Testis (tissue), 3 donors: ENCODE data around the gene ELMO3. TPM values are rescaled to one million over a fixed set of nuclear protein-coding genes. Genes with fewer than 3 reads are reported as not detected.

ENCODE experiments used
- DNase-seq: peaks from one replicate; pipeline ENCODE4 v3.0.0-alpha.2; 2019
- H3K27ac ChIP-seq, 2 donors: fragments of 200-600 bp; sonication (generic); one replicate each; pipeline ENCODE4 v1.5.1; 2019
- H3K27me3 ChIP-seq: fragments of 200-600 bp; sonication (generic); one replicate; pipeline ENCODE4 v1.5.1; 2019
- H3K36me3 ChIP-seq: fragments of 200-600 bp; sonication (generic); one replicate; pipeline ENCODE4 v1.5.1; 2017; ENCODE audit warnings: low read depth; ENCODE audit errors: missing control alignments
- H3K4me1 ChIP-seq: fragments of 200-600 bp; sonication (generic); one replicate; pipeline ENCODE4 v1.5.1; 2019
- H3K4me3 ChIP-seq, 2 donors: fragments of 200-600 bp; sonication (generic); one replicate each; pipeline ENCODE4 v1.5.1; 2017 to 2019
- H3K9me3 ChIP-seq: fragments of 200-600 bp; sonication (generic); one replicate; pipeline ENCODE4 v1.5.1; 2017
- CTCF ChIP-seq, 3 experiments: fragments of 450-650 bp in 2 of 3; fragments of 200-600 bp in 1 of 3; sonication (generic) in 1 of 3; IDR thresholded peaks; one replicate each; pipeline ENCODE4 v1.5.1; 2016 to 2019; ENCODE audit warnings: antibody characterized with exemption in 3 of 3, mild to moderate bottlenecking in 2 of 3, moderate library complexity in 1 of 3
- POLR2A ChIP-seq: fragments of 450-650 bp; IDR thresholded peaks from one replicate; pipeline ENCODE4 v1.6.1; 2017; ENCODE audit warnings: antibody characterized with exemption, mild to moderate bottlenecking, moderate library complexity
- WGBS, 2 donors: methylation state at CpG; one replicate each; pipeline ENCODE4 v1.1.5; 2018; 5-methylcytosine and 5-hydroxymethylcytosine counted together
- intact Hi-C: fragments of 100-400 bp; cut with DNase I; formaldehyde crosslinking; loops from one replicate; pipeline ENCODE4 v1.15.1; 2023; ENCODE audit warnings: low total_unique reads
- polyA plus RNA-seq: library from polyadenylated mRNA; stranded (reverse); fragments of 350-450 nt; fragmentation: Illumina TruSeq; extraction: RNeasy Lipid Tissue Mini Kit (QIAGEN cat#74804); gene quantifications from one replicate; pipeline ENCODE4 v1.2.3, GENCODE V29; 2014; ENCODE audit warnings: low read depth, low replicate concordance; ENCODE audit not compliant: insufficient read depth
- total RNA-seq, 2 donors: library from RNA; depleted of rRNA; stranded (reverse); fragments of >200 nt; gene quantifications; one replicate each; pipeline ENCODE4 v1.2.3, GENCODE V29; 2016

The ELMO3 gene
- total and polyA plus RNA-seq, 3 donors from 2014 or later = 9.3 to 22.2 (median 10.5) TPM

- H3K4me3 ChIP-seq = peak overlapping the region; percentile 32 to 52
- peak overlapping the region; percentile 88 to 90 for H3K27ac ChIP-seq
- no peaks in the 10 kb centered on the region for H3K36me3 ChIP-seq
- DNase-seq = no peak
- no peak for TF ChIP-seq POLR2A
- no peak for TF ChIP-seq CTCF (IDR thresholded peaks at IDR 0.05)
- H3K27me3 ChIP-seq = no peaks in the 10 kb centered on the region
- peaks cover 41% of the 10 kb centered on the region for H3K4me1 ChIP-seq
- 37 to 54% methylated on average over 12 to 14 of the region's 14 CpGs for WGBS, 2 donors
- intact Hi-C loops = no loop called here
- no peaks in the 10 kb centered on the region for H3K9me3 ChIP-seq
Observed at GRCh38 chr16:67170949-67171649, 27.8 kb upstream of the ELMO3 start.

DNA sequence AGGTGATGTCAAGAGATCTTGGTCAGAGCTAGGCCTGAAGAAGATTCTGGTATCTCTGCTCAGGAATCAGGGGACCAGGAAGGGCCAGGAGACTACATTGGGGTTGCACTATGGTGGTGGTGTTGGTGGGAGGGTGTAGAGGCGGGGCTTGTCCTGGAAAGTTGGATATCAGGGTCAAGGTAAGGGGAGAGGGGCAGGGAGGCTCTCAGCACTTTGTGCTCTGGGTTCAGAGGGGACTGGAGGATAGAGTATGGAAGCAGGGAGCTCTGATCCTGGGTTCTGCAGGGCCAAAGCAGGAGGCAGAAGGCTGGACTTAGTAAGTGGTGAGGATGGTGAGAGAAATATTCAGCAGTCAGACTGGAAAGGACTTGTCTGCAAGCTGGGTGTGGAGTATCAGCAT is 25.6 kb upstream of the ELMO3 start:
- DNase-seq = no peak
- WGBS, 2 donors = 50 to 89% methylated on average over 1 of the region's 1 CpG
- no peaks in the 10 kb centered on the region for H3K36me3 ChIP-seq
- intact Hi-C loops = no loop called here
- H3K4me3 ChIP-seq = no peak overlapping the region
- peaks cover 41% of the 10 kb centered on the region for H3K4me1 ChIP-seq
- H3K27ac ChIP-seq = peak overlapping the region; percentile 61 to 82
- no peak for TF ChIP-seq CTCF (IDR thresholded peaks at IDR 0.05)
- TF ChIP-seq POLR2A = no peak
- H3K27me3 ChIP-seq = no peaks in the 10 kb centered on the region
- no peaks in the 10 kb centered on the region for H3K9me3 ChIP-seq

DNA sequence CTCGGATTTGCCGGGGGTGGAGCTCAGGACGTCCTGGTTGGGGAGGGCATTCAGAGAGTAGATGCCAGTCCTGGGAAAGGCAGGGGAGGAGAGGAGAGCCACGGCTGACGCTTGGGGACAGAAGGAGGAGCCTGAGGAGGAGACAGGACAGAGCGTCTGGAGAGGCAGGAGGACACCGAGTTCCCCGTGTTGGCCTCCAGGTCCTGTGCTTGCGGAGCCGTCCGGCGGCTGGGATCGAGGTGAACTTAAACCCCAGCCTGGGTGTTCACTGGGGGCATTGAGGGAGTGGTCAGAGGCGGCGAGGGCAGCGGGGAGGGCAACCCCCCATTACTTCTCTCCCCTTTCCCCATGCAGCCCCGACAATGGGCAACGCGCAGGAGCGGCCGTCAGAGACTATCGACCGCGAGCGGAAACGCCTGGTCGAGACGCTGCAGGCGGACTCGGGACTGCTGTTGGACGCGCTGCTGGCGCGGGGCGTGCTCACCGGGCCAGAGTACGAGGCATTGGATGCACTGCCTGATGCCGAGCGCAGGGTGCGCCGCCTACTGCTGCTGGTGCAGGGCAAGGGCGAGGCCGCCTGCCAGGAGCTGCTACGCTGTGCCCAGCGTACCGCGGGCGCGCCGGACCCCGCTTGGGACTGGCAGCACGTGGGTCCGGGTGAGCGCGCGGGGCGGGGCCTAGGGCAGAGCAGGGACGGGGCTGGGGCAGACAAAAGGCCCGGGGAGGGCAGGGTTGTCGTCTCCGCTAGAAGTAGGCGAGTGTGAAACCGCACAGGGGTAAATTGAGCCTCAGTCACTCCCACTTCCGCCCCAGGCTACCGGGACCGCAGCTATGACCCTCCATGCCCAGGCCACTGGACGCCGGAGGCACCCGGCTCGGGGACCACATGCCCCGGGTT is 24.9 kb upstream of the ELMO3 start:
- peak overlapping the region; percentile 61 to 82 for H3K27ac ChIP-seq
- peaks cover 38% of the 10 kb centered on the region for H3K4me1 ChIP-seq
- peak overlapping the region; percentile 37 to 48 for H3K4me3 ChIP-seq
- intact Hi-C loops = no loop called here
- 1 to 3% methylated on average over 57 to 58 of the region's 71 CpGs for WGBS, 2 donors
- no peaks in the 10 kb centered on the region for H3K36me3 ChIP-seq
- no peaks in the 10 kb centered on the region for H3K27me3 ChIP-seq
- no peaks in the 10 kb centered on the region for H3K9me3 ChIP-seq
- TF ChIP-seq POLR2A = no peak
- TF ChIP-seq CTCF (IDR thresholded peaks at IDR 0.05) = peak in 2 of 3 experiments; percentile 14 to 23
- DNase-seq = peak; percentile 91

DNA sequence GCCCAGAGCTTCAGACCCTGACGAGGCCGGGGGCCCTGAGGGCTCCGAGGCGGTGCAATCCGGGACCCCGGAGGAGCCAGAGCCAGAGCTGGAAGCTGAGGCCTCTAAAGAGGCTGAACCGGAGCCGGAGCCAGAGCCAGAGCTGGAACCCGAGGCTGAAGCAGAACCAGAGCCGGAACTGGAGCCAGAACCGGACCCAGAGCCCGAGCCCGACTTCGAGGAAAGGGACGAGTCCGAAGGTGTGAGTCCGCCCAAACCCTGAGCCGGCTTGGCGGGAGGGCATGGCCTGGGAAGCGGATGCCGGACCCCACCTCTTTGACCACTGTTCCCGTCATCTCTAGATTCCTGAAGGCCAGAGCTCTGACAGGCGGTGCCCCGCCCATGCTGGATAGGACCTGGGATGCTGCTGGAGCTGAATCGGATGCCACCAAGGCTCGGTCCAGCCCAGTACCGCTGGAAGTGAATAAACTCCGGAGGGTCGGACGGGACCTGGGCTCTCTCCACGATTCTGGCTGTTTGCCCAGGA is 24.2 kb upstream of the ELMO3 start:
- Histone ChIP-seq H3K4me3 (peak overlapping the region; percentile 37 to 48), H3K4me1 (peaks cover 31% of the 10 kb centered on the region), H3K9me3 (no peaks in the 10 kb centered on the region), H3K27ac (peak overlapping the region; percentile 61 to 82), H3K27me3 (no peaks in the 10 kb centered on the region), H3K36me3 (no peaks in the 10 kb centered on the region)
- DNase-seq = no peak
- intact Hi-C loops = no loop called here
- 41 to 63% methylated on average over 17 to 31 of the region's 31 CpGs for WGBS, 2 donors
- TF ChIP-seq POLR2A = no peak
- TF ChIP-seq CTCF (IDR thresholded peaks at IDR 0.05) = no peak
